ENCODE measurements around the gene WASHC2C. TPM values are rescaled to one million over a fixed set of nuclear protein-coding genes. Genes with fewer than 3 reads are reported as not detected.
"Not testable (repeated sequence)": the region's sequence is repeated elsewhere in the genome, so short reads cannot be mapped to it uniquely, and the experiment has no call there.

WASHC2C gene
- total RNA-seq, 1 donor from 2014 or later = 43.7 TPM

DNA sequence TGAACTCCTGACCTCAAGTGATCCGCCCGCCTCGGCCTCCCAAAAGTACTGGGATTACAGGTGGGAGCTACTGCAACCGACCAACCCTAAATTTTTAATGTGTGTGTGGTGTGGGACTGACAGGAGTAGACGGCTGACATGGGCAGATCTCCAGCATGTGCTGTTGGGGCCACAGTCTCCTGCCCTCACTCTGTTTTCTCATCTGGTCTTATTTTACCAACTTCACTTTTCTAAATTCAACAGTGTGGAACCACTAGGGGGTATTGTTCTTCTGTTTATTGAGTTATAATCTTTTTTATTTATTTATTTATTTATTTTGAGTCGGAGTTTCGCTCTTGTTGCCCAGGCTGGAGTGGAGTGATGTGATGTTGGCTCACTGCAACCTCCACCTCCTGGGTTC lies 14.9 kb downstream of the WASHC2C start:
- not testable (repeated sequence) for H3K27me3 Mint-ChIP-seq (ENCODE audit: low read depth); H3K27ac Mint-ChIP-seq; H3K36me3 Mint-ChIP-seq; DNase-seq (ENCODE audit: low spot score in 2 of 2, unreplicated experiment in 2 of 2); H3K9me3 Mint-ChIP-seq; H3K4me3 Mint-ChIP-seq; H3K4me1 Mint-ChIP-seq

DNA sequence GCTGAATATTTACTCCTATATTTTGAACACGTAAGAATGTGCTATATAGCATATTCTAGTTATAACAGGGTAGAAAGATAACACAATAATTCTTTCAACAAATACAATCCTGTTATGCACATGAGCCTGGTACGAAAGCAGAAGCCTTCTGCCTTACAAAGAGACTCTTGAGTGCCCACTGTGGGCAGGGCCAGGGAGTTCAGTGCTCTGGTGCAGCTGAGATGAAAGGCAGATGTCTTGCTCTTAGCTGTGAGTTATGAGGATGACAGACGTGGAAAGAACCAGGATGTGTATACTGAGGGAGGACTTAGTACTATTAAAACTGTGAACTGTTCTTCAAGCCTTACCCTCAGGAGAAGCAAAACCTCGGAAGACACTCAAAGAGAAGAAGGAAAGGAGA lies 24.1 kb downstream of the WASHC2C start:
- not testable (repeated sequence) for H3K4me1 Mint-ChIP-seq; H3K4me3 Mint-ChIP-seq; H3K27ac Mint-ChIP-seq; DNase-seq (ENCODE audit: low spot score in 2 of 2, unreplicated experiment in 2 of 2); H3K9me3 Mint-ChIP-seq; H3K36me3 Mint-ChIP-seq; H3K27me3 Mint-ChIP-seq (ENCODE audit: low read depth)

DNA sequence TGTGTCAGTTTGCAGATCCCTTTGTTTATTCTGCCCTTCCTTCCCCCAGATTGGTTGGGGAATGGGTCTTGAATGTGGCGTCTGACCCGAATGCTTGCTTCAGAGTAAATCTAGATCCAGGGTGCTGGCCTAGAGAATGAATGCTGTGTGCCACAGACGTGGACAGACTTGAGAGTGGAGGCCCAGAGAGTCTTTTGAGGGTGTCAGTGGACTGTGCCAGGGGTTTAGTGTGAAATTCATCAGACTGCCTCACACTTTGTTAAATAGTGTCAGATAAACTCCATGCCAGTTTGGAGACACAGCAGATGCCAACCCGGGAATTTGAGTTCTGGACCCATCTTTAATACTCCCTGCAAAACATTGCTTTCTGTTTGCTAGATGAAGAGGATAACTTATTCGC lies 25.1 kb downstream of the WASHC2C start:
- not testable (repeated sequence) for DNase-seq (ENCODE audit: low spot score in 2 of 2, unreplicated experiment in 2 of 2); H3K4me3 Mint-ChIP-seq; H3K9me3 Mint-ChIP-seq

GRCh38 chr10:45753979-45754495 lies 27.0 kb downstream of the WASHC2C start:
- H3K4me1 Mint-ChIP-seq; H3K9me3 Mint-ChIP-seq; H3K27ac Mint-ChIP-seq; DNase-seq (ENCODE audit: low spot score in 2 of 2, unreplicated experiment in 2 of 2); H3K36me3 Mint-ChIP-seq; H3K27me3 Mint-ChIP-seq (ENCODE audit: low read depth); H3K4me3 Mint-ChIP-seq: not testable (repeated sequence)

More for the DNA sequence above, 25.1 kb downstream of the WASHC2C start:
- H3K27ac Mint-ChIP-seq; H3K36me3 Mint-ChIP-seq; H3K27me3 Mint-ChIP-seq (ENCODE audit: low read depth); H3K4me1 Mint-ChIP-seq: not testable (repeated sequence)

DNA sequence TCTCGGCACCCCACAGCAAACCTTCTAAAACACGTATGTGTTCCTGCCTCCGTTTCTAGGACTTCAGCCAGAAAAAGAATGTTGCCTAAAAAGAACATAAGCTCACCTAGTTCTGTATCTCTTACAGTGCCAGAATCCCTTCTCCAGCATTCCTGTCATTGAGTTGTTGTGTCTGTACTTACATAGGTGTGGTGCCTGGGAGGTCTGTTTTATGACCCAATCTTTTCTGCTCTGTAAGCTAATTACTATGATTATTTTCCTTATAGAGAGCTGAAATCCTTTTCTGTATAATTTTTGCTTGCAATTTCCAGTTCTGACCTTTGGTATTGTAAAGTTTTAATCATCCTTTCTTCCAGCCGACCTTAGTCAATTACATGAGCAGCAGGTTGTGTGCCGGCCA lies 28.0 kb downstream of the WASHC2C start:
- not testable (repeated sequence) for DNase-seq (ENCODE audit: low spot score in 2 of 2, unreplicated experiment in 2 of 2); H3K27me3 Mint-ChIP-seq (ENCODE audit: low read depth); H3K4me1 Mint-ChIP-seq; H3K36me3 Mint-ChIP-seq; H3K27ac Mint-ChIP-seq; H3K4me3 Mint-ChIP-seq; H3K9me3 Mint-ChIP-seq

DNA sequence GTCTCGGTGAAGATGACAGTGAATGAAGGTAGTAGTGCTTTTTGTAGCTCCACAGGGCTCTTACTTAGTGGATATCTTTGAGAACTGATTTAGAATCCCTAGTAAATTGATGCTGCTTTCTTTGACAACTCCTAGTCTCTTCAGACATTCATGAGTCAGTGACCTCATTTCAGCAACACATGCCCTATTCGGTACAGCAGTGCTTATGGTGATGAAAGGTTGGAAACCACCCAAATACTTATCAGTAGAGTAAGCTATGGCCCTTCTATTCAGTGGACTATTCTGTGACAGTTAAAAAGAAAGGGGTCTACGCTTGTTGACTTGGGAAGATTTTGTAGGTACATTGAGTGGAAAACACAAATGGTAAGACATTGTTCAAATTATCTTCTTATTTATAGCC lies 29.0 kb downstream of the WASHC2C start:
- H3K9me3 Mint-ChIP-seq; H3K4me1 Mint-ChIP-seq; H3K27me3 Mint-ChIP-seq (ENCODE audit: low read depth): not testable (repeated sequence)

DNA sequence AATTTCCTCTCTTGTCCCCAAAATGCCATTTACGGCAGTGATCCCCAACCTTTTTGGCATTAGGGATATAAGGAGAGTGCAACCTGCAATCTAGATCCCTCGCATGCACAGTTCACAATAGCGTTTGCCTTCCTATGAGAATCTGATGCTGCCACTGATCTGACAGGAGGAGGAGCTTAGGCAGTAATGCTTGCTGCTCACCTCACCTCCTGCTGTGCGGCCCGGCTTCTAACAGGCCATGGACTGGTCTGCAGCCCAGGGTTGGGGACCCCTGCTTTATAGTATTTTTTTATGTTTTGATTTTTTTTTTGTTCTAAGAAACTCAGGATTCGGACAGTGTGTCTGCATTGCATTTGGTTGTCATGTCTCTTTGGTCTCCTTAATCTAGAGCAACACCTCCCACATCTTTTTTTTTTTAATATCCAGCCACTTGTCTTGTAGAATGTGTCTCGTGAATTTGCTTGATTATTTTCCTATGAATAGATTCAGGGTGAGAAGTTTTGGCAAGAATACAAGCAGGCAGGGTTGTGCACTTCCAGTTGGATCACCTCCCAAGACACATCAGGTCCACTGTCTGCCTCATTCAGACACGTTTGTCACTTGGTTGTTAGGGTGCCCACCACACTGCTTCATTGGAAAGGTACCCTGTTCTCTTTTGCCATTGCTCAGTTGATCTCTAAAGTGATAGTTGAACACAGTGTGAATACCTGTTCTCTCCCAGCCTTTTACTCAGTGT lies 30.8 kb downstream of the WASHC2C start:
- not testable (repeated sequence) for H3K27me3 Mint-ChIP-seq (ENCODE audit: low read depth)

More for the DNA sequence above, 29.0 kb downstream of the WASHC2C start:
- not testable (repeated sequence) for H3K27ac Mint-ChIP-seq; DNase-seq (ENCODE audit: low spot score in 2 of 2, unreplicated experiment in 2 of 2); H3K4me3 Mint-ChIP-seq; H3K36me3 Mint-ChIP-seq

GRCh38 chr10:45761622-45762021 lies 34.6 kb downstream of the WASHC2C start:
- H3K36me3 Mint-ChIP-seq; H3K4me3 Mint-ChIP-seq; H3K4me1 Mint-ChIP-seq; DNase-seq (ENCODE audit: low spot score in 2 of 2, unreplicated experiment in 2 of 2); H3K9me3 Mint-ChIP-seq; H3K27ac Mint-ChIP-seq; H3K27me3 Mint-ChIP-seq (ENCODE audit: low read depth): not testable (repeated sequence)

More for the DNA sequence above, 30.8 kb downstream of the WASHC2C start:
- H3K4me3 Mint-ChIP-seq; H3K27ac Mint-ChIP-seq; H3K36me3 Mint-ChIP-seq; H3K9me3 Mint-ChIP-seq; DNase-seq (ENCODE audit: low spot score in 2 of 2, unreplicated experiment in 2 of 2); H3K4me1 Mint-ChIP-seq: not testable (repeated sequence)

GRCh38 chr10:45763037-45763436 lies 36.0 kb downstream of the WASHC2C start:
- not testable (repeated sequence) for H3K4me1 Mint-ChIP-seq, H3K4me3 Mint-ChIP-seq, H3K27ac Mint-ChIP-seq

GRCh38 chr10:45768334-45768733 lies 41.3 kb downstream of the WASHC2C start:
- not testable (repeated sequence) for H3K4me1 Mint-ChIP-seq; H3K27me3 Mint-ChIP-seq (ENCODE audit: low read depth); H3K4me3 Mint-ChIP-seq; H3K36me3 Mint-ChIP-seq; DNase-seq (ENCODE audit: low spot score in 2 of 2, unreplicated experiment in 2 of 2); H3K27ac Mint-ChIP-seq; H3K9me3 Mint-ChIP-seq

More at GRCh38 chr10:45763037-45763436, 36.0 kb downstream of the WASHC2C start:
- DNase-seq (ENCODE audit: low spot score in 2 of 2, unreplicated experiment in 2 of 2); H3K9me3 Mint-ChIP-seq; H3K27me3 Mint-ChIP-seq (ENCODE audit: low read depth); H3K36me3 Mint-ChIP-seq: not testable (repeated sequence)

- not testable (repeated sequence) for H3K9me3 Mint-ChIP-seq; H3K4me3 Mint-ChIP-seq; H3K4me1 Mint-ChIP-seq; H3K27ac Mint-ChIP-seq; H3K27me3 Mint-ChIP-seq (ENCODE audit: low read depth); DNase-seq (ENCODE audit: low spot score in 2 of 2, unreplicated experiment in 2 of 2)
- peaks cover 12% of the 10 kb centered on the region for H3K36me3 Mint-ChIP-seq
Measured at GRCh38 chr10:45771757-45772461, 44.8 kb downstream of the WASHC2C start.

DNA sequence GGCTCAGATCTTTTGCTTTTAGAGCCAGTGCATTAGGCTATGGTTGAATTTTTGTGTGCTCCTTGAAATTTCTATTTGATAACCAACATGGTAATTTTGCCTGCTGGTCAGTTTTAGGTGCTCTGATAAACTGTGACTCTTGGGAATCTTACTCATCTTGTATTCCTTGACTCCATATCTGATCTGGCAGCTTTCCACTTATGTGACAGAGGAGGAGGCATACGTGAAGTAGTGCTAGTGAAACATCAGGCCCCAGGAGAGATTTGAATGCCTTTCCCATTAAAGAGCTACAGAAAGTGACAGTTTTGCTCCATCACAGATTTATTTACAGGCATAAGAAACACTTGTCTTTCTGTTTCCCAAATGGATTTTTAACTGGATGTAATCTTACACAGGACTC lies 59.2 kb downstream of the WASHC2C start:
- H3K27ac Mint-ChIP-seq; H3K27me3 Mint-ChIP-seq (ENCODE audit: low read depth); H3K4me1 Mint-ChIP-seq: not testable (repeated sequence)

DNA sequence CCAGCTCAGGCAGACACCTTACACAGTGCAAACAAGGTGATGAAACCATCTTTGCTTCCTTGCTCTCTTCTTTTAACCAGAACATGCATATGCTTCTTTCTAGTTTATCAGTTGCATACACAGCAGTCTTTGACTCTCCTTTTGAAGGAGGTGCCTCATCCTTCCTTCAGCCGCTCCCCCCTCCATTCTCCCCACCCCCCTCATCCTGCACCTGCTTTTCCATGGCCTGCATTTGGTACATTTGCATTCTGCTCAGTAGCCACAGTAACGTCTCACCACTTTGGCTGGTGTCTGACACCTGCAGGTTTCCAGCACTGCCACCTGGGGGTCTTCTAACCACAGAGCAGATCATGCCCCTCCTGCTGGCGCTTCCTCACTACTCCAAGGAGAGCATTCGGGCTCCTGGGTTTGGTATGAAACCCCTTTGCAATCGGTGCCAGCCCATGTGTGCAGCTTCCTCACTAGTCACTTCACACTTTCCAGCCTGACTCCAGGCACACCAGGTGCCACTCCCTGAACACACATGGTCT lies 60.2 kb downstream of the WASHC2C start:
- not testable (repeated sequence) for H3K9me3 Mint-ChIP-seq; H3K27me3 Mint-ChIP-seq (ENCODE audit: low read depth); H3K4me3 Mint-ChIP-seq; H3K4me1 Mint-ChIP-seq; H3K27ac Mint-ChIP-seq; DNase-seq (ENCODE audit: low spot score in 2 of 2, unreplicated experiment in 2 of 2)
- H3K36me3 Mint-ChIP-seq = peaks cover 15% of the 10 kb centered on the region

More for the DNA sequence above, 59.2 kb downstream of the WASHC2C start:
- H3K4me3 Mint-ChIP-seq; H3K9me3 Mint-ChIP-seq; DNase-seq (ENCODE audit: low spot score in 2 of 2, unreplicated experiment in 2 of 2): not testable (repeated sequence)
- H3K36me3 Mint-ChIP-seq = peaks cover 12% of the 10 kb centered on the region

DNA sequence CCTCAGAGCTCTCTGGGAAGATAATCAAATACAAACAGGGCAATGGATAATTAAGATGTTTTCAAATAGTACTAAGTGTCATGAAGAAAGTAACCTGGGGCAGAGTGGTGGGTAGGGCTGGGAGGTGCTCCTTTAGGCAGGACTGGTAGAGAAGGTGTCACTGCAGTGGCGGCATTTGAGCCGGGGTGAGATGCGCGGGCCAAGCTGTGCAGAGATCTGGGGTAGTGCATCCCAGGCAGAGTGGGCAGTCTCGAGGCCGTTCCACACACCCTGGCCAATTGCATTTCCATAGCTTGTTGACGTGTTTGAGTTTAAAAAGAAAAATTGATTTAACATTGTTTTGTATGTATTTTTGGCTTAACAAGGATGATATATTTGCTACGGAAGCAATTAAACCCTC lies 62.9 kb downstream of the WASHC2C start:
- H3K27ac Mint-ChIP-seq; H3K27me3 Mint-ChIP-seq (ENCODE audit: low read depth); H3K4me3 Mint-ChIP-seq; H3K4me1 Mint-ChIP-seq; DNase-seq (ENCODE audit: low spot score in 2 of 2, unreplicated experiment in 2 of 2); H3K9me3 Mint-ChIP-seq: not testable (repeated sequence)
- H3K36me3 Mint-ChIP-seq = peaks cover 23% of the 10 kb centered on the region

Measured in mesothelial cell of epicardium (in vitro differentiated cells).